ENCODE data around the gene MC4R. TPM values are rescaled to one million over a fixed set of nuclear protein-coding genes. Genes with fewer than 3 reads are reported as not detected.
A peak's percentile ranks its signal among the peaks of the same experiment; 100 is the strongest.
"Not testable (repeated sequence)": the region's sequence is repeated elsewhere in the genome, so short reads cannot be mapped to it uniquely, and the experiment has no call there.

The MC4R gene
- total RNA-seq: not detected

GRCh38 chr18:60372596-60372995, at the start of gene MC4R:
Gene MC4R (minus strand): TSS chr18:60372775. CDS start chr18:60372349, 426 bp downstream.
- Mint-ChIP-seq H3K27ac (no peak within 1 kb of the TSS), H3K27me3 (no peaks in the 10 kb centered on the region), H3K4me1 (no peaks in the 10 kb centered on the region), H3K36me3 (ENCODE audit: low read depth) (no peaks in the 10 kb centered on the region), H3K9me3 (ENCODE audit: low read depth) (no peaks in the 10 kb centered on the region), H3K4me3 (no peak within 1 kb of the TSS)
- ChIA-PET CTCF (interaction anchor here (1.1 to 1.3 kb wide), 2 partner anchors 10 to 27 kb away, joined by 3 read pairs; no protein-coding TSS in a partner anchor), POLR2A (no interaction called here)
- ATAC-seq (no peak), DNase-seq (no peak)
- intact Hi-C loops (cut with DNase I, micrococcal nuclease): no loop called here

DNA sequence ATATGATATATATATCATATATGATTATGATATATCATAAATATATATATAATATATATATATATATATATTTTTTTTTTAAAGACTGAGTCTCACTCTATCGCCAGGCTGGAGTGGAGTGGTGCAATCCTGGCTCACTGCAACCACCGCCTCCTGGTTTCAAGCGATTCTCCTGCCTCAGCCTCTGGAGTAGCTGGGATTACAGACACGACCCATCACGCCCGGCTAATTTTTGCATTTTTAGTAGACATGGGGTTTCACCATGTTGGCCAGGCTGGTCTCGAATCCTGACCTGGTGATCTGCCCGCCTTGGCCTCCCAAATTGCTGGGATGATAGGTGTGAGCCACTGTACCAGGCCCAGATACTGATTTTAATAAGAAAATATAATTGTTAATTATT, 49.7 kb upstream of the MC4R start:
- H3K27me3 Mint-ChIP-seq; H3K9me3 Mint-ChIP-seq (ENCODE audit: low read depth); DNase-seq; H3K27ac Mint-ChIP-seq; H3K36me3 Mint-ChIP-seq (ENCODE audit: low read depth); H3K4me1 Mint-ChIP-seq; POLR2A ChIA-PET; H3K4me3 Mint-ChIP-seq; intact Hi-C loops (cut with DNase I, micrococcal nuclease); ATAC-seq; CTCF ChIA-PET: not testable (repeated sequence)

DNA sequence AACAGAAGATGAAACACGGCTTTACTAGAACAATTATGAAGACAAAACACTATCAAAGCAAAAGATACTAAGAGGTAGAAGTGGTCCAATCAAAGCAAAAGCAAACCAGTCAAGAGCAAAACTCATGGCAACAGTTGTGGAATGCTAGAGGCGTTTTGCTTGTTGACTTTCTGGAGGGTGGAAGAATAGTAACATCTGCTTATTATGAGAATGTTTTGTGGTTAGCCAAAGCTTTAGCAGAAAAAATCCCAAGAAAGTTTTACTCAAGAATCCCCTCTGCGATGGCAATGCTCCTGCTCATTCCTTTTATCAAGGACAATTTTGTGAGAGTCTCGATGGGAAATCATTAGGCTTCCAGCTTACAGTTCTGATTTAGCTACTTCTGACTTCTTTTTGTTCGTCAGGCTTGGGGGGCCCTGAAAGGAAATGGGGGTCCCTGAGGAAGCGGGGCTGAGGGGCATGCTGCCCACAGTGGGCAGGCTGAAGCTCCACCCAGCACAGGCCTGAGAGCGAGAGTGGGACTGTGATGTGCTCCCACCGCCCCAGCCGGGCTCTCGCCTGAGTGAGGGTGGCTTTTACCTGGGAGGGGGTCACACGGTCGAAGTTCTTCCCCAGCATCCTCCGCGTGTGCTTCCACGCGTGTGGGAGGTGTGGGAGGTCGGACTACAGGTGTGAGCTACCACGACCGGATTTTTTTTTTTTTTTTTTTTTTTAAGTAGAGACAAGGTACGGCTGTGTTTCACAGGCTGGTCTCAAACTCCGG, 49.0 kb upstream of the MC4R start:
- H3K27ac Mint-ChIP-seq: no peak overlapping the region
- ChIA-PET CTCF (interaction anchor here (0.6 kb wide), 1 partner anchor 45 kb away, joined by 3 read pairs; no protein-coding TSS in a partner anchor), POLR2A (no interaction called here)
- H3K36me3 Mint-ChIP-seq (ENCODE audit: low read depth): no peaks in the 10 kb centered on the region
- DNase-seq (no peak), ATAC-seq (no peak)
- H3K27me3 Mint-ChIP-seq: no peaks in the 10 kb centered on the region
- intact Hi-C loops (cut with DNase I, micrococcal nuclease): no loop called here
- H3K4me3 Mint-ChIP-seq: no peak overlapping the region
- H3K4me1 Mint-ChIP-seq: no peaks in the 10 kb centered on the region
- H3K9me3 Mint-ChIP-seq (ENCODE audit: low read depth): no peaks in the 10 kb centered on the region

GRCh38 chr18:60417946-60418345, 45.4 kb upstream of the MC4R start:
- Mint-ChIP-seq H3K36me3 (ENCODE audit: low read depth) (no peaks in the 10 kb centered on the region), H3K27ac (no peak overlapping the region), H3K27me3 (no peaks in the 10 kb centered on the region), H3K9me3 (ENCODE audit: low read depth) (no peaks in the 10 kb centered on the region), H3K4me3 (no peak overlapping the region), H3K4me1 (no peaks in the 10 kb centered on the region)
- no peak for DNase-seq
- ATAC-seq: no peak
- CTCF ChIA-PET: no interaction called here
- intact Hi-C loops (cut with DNase I, micrococcal nuclease): no loop called here
- POLR2A ChIA-PET: no interaction called here

DNA sequence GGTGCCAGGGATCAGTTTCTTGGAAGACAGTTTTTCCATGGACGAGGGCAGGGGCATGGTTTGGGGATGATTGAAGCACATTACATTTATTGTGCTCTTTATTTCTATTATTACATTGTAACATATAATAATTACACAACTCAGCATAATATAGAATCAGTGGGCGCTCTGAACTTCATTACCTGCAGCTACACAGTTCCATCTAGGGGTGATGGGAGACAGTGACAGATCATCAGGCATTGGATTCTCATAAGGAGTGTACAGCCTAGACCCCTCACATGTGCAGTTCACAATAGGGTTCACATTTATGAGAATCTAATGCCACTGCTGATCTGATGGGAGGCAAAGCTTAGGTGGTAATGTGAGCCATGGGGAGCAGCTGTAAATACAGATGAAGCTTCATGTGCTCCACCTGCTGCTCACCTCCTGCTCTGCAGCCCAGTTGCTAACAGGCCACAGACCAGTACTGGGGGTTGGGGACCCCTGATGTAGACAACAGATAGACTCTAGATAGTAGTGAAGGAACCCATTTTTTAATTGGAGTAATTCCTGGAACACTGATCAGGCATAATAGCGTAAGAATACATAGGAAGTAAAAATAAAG, 41.5 kb upstream of the MC4R start:
- Mint-ChIP-seq H3K36me3 (ENCODE audit: low read depth) (no peaks in the 10 kb centered on the region), H3K4me1 (no peaks in the 10 kb centered on the region), H3K27me3 (no peaks in the 10 kb centered on the region), H3K9me3 (ENCODE audit: low read depth) (no peaks in the 10 kb centered on the region), H3K27ac (no peak overlapping the region), H3K4me3 (no peak overlapping the region)
- intact Hi-C loops (cut with DNase I, micrococcal nuclease): loop anchor here in 1 of 2 experiments (2.0 kb wide), 1 partner anchor 425 kb away; no protein-coding TSS in a partner anchor
- no peak for ATAC-seq
- DNase-seq: peak; percentile 20
- POLR2A ChIA-PET: no interaction called here
- CTCF ChIA-PET: interaction anchor here (0.6 to 1.3 kb wide), 2 partner anchors 425 to 1237 kb away, joined by 3 read pairs; no protein-coding TSS in a partner anchor

DNA sequence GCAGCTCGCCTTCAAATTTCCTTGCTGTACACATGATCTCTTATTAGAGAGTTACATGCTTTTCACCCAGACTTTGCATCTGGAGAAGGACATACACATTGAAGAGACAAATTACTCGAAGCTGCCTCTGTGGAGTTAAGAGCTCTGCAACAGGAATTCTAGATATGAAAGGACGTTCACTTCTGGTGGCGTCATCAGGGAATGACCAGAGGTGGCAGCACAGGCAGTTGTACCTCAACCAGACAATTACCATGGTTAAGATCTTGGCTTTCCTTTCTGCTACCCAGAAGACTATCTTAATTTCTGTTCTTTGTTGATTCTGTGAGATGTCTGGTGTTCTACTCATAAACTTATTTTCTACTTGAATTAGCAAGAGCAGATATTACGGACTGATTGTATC, 39.1 kb upstream of the MC4R start:
- H3K9me3 Mint-ChIP-seq (ENCODE audit: low read depth): no peaks in the 10 kb centered on the region
- H3K27me3 Mint-ChIP-seq: no peaks in the 10 kb centered on the region
- H3K4me3 Mint-ChIP-seq: no peak overlapping the region
- DNase-seq: no peak
- intact Hi-C loops (cut with DNase I, micrococcal nuclease): no loop called here
- H3K27ac Mint-ChIP-seq: no peak overlapping the region
- ChIA-PET POLR2A (no interaction called here), CTCF (no interaction called here)
- no peaks in the 10 kb centered on the region for H3K4me1 Mint-ChIP-seq
- ATAC-seq: no peak
- no peaks in the 10 kb centered on the region for H3K36me3 Mint-ChIP-seq (ENCODE audit: low read depth)

GRCh38 chr18:60406721-60407120, 34.1 kb upstream of the MC4R start:
- POLR2A ChIA-PET: no interaction called here
- H3K4me3 Mint-ChIP-seq: no peak overlapping the region

DNA sequence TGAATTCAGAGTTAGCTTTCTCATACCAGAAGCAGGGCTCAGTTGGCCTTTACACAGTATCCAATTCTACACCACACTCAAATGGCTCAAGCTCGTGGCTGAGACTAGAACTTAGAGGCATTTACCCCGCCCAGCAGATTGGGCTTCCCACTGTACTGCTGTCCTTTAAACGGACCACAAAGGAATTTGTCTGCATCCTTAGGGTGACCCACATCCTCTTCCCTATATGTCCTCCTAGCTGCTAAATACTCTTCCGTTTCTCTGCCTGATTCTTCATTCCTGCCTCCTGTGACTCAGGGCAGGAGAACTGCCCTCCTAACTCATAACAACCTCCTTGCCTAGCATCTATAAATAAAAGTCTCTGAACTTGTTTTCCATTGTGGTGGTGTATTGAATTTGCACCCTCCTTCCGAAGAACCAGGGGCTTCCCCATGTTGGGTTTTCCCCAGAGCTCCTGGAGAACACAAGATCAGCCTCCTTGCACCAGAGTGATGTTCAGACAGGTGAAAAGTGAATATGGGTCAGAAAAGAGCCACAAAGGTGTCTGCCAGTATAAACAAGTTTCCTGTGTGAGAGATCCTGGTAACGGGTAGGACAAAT, 32.0 kb upstream of the MC4R start:
- Mint-ChIP-seq H3K4me1 (no peaks in the 10 kb centered on the region), H3K27ac (no peak overlapping the region), H3K36me3 (ENCODE audit: low read depth) (no peaks in the 10 kb centered on the region), H3K4me3 (no peak overlapping the region), H3K9me3 (ENCODE audit: low read depth) (peaks cover 3% of the 10 kb centered on the region), H3K27me3 (peaks cover 2% of the 10 kb centered on the region)
- ATAC-seq: no peak
- CTCF ChIA-PET: no interaction called here
- intact Hi-C loops (cut with DNase I, micrococcal nuclease): no loop called here
- DNase-seq: no peak
- POLR2A ChIA-PET: no interaction called here

More at GRCh38 chr18:60406721-60407120, 34.1 kb upstream of the MC4R start:
- no peak for DNase-seq
- Mint-ChIP-seq H3K36me3 (ENCODE audit: low read depth) (no peaks in the 10 kb centered on the region), H3K27me3 (peaks cover 2% of the 10 kb centered on the region), H3K27ac (no peak overlapping the region), H3K4me1 (no peaks in the 10 kb centered on the region), H3K9me3 (ENCODE audit: low read depth) (no peaks in the 10 kb centered on the region)
- CTCF ChIA-PET: interaction anchor here (0.9 kb wide), 1 partner anchor 9 kb away, joined by 3 read pairs; no protein-coding TSS in a partner anchor
- ATAC-seq: no peak
- intact Hi-C loops (cut with DNase I, micrococcal nuclease): no loop called here

GRCh38 chr18:60401346-60401745, 28.8 kb upstream of the MC4R start:
- Mint-ChIP-seq H3K36me3 (ENCODE audit: low read depth) (no peaks in the 10 kb centered on the region), H3K27ac (no peak overlapping the region), H3K4me3 (no peak overlapping the region), H3K27me3 (peaks cover 2% of the 10 kb centered on the region), H3K4me1 (no peaks in the 10 kb centered on the region), H3K9me3 (ENCODE audit: low read depth) (peaks cover 3% of the 10 kb centered on the region)
- CTCF ChIA-PET: no interaction called here
- POLR2A ChIA-PET: no interaction called here
- no peak for ATAC-seq
- no peak for DNase-seq
- intact Hi-C loops (cut with DNase I, micrococcal nuclease): no loop called here

GRCh38 chr18:60391571-60392226, 19.1 kb upstream of the MC4R start:
- Mint-ChIP-seq H3K36me3 (ENCODE audit: low read depth) (no peaks in the 10 kb centered on the region), H3K4me3 (no peak overlapping the region), H3K9me3 (ENCODE audit: low read depth) (no peaks in the 10 kb centered on the region), H3K4me1 (no peaks in the 10 kb centered on the region), H3K27me3 (no peaks in the 10 kb centered on the region), H3K27ac (no peak overlapping the region)
- ChIA-PET CTCF (no interaction called here), POLR2A (no interaction called here)
- no peak for DNase-seq
- intact Hi-C loops (cut with DNase I, micrococcal nuclease): no loop called here
- no peak for ATAC-seq

GRCh38 chr18:60389314-60389713, 16.7 kb upstream of the MC4R start:
- CTCF ChIA-PET: interaction anchor here (1.3 kb wide), 1 partner anchor 13 kb away, joined by 3 read pairs; no protein-coding TSS in a partner anchor
- intact Hi-C loops (cut with DNase I, micrococcal nuclease): no loop called here
- no peak overlapping the region for H3K4me3 Mint-ChIP-seq
- DNase-seq (no peak), ATAC-seq (no peak)
- H3K9me3 Mint-ChIP-seq (ENCODE audit: low read depth): no peaks in the 10 kb centered on the region
- POLR2A ChIA-PET: no interaction called here
- no peaks in the 10 kb centered on the region for H3K36me3 Mint-ChIP-seq (ENCODE audit: low read depth)
- H3K27me3 Mint-ChIP-seq: no peaks in the 10 kb centered on the region
- H3K27ac Mint-ChIP-seq: no peak overlapping the region
- H3K4me1 Mint-ChIP-seq: no peaks in the 10 kb centered on the region
